Ovary (tissue), 1 donor: ENCODE measurements around the gene SCGB3A2.
"Not testable (repeated sequence)": the region's sequence is repeated elsewhere in the genome, so short reads cannot be mapped to it uniquely, and the experiment has no call there.

Experiments
- EP300 ChIP-seq: sonication (generic); formaldehyde crosslinking; IDR thresholded peaks from one replicate; pipeline ENCODE4 v1.6.1; 2017; ENCODE audit warnings: antibody characterized with exemption
- POLR2A ChIP-seq: fragments of 450-650 bp; IDR thresholded peaks from one replicate; pipeline ENCODE4 v1.6.1; 2017; ENCODE audit warnings: antibody characterized with exemption, mild to moderate bottlenecking, moderate library complexity

DNA sequence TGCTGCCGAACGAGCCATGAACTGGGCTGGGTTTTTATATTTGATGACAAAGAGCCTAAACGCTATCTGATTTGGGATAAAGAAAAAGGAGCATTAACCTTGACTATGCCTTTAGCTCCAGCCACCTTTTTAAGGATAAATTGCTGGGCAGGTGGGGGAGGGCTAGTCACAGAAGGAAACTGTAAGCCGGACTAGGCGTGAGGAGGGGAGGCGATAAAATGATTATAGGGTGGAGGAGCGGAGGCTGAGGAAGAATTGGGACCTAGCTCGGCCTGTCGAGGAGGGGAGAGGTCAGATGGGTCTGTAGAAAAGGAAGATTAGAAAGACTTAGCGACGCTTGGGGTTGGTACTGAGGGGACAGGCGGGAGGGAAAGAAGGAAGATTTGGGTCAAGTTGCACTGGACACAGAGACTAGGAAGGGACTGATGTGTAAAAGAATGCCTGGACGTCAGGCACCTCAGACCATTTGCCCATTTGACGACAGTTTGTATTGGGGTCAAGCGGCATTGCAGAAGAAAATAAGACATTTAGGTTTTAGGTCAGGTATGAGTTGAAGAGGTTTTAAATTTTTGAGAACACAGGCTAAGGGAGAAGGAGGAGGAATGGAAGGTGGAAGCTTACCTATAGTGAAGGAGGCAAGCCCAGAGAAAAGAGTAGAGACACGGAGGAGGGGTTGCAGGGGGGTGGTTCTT, 5.6 kb upstream of the SCGB3A2 start:
- TF ChIP-seq EP300, POLR2A: not testable (repeated sequence)
